BE2C (cell line): ENCODE results near the gene CAP1.
A peak's percentile ranks its signal among the peaks of the same experiment; 100 is the strongest.

Experiments
- DNase-seq: peaks from one replicate; pipeline ENCODE4 v3.0.0-alpha.2; 2020
- H3K27me3 ChIP-seq: fragments of 250-450 bp; sonication (Bioruptor Pico); 2 replicates; pipeline ENCODE4 v1.5.1; 2020; ENCODE audit warnings: mild to moderate bottlenecking
- H3K36me3 ChIP-seq: fragments of 250-450 bp; sonication (Bioruptor Pico); 2 replicates; pipeline ENCODE4 v1.5.1; 2020; ENCODE audit warnings: mild to moderate bottlenecking
- H3K4me1 ChIP-seq: fragments of 250-450 bp; sonication (Bioruptor Pico); 2 replicates; pipeline ENCODE4 v1.5.1; 2020
- H3K4me3 ChIP-seq: 2 replicates; pipeline ENCODE4 v1.5.1; 2011; ENCODE audit warnings: low read depth, low read length
- H3K9me3 ChIP-seq: fragments of 250-450 bp; sonication (Bioruptor Pico); 2 replicates; pipeline ENCODE4 v1.5.1; 2020
- CTCF ChIP-seq: IDR thresholded peaks from 2 replicates; pipeline ENCODE4 v1.5.1; 2012; ENCODE audit warnings: mild to moderate bottlenecking, low read depth, low read length

Gene CAP1

GRCh38 chr1:40072142-40072541, 31.6 kb downstream of the CAP1 start:
- H3K4me1 ChIP-seq, result no peaks in the 10 kb centered on the region
- H3K36me3 ChIP-seq, result peaks cover 11% of the 10 kb centered on the region
- no peak overlapping the region for H3K4me3 ChIP-seq
- no peak for TF ChIP-seq CTCF
- H3K9me3 ChIP-seq, result no peaks in the 10 kb centered on the region
- H3K27me3 ChIP-seq, result no peaks in the 10 kb centered on the region
- DNase-seq, result no peak

GRCh38 chr1:40073062-40073461, 32.5 kb downstream of the CAP1 start:
- no peaks in the 10 kb centered on the region for H3K4me1 ChIP-seq
- no peak overlapping the region for H3K4me3 ChIP-seq
- no peak for TF ChIP-seq CTCF
- H3K36me3 ChIP-seq, result peaks cover 8% of the 10 kb centered on the region
- no peaks in the 10 kb centered on the region for H3K9me3 ChIP-seq
- no peak for DNase-seq
- no peaks in the 10 kb centered on the region for H3K27me3 ChIP-seq

- no peak for TF ChIP-seq CTCF
- H3K36me3 ChIP-seq, result peaks cover 12% of the 10 kb centered on the region
- no peak for DNase-seq
Observed at GRCh38 chr1:40075266-40075665, 34.7 kb downstream of the CAP1 start.

GRCh38 chr1:40076895-40077312, 36.4 kb downstream of the CAP1 start:
- TF ChIP-seq CTCF, result no peak
- Histone ChIP-seq H3K4me1 (no peaks in the 10 kb centered on the region), H3K4me3 (no peak overlapping the region), H3K9me3 (no peaks in the 10 kb centered on the region), H3K36me3 (peaks cover 12% of the 10 kb centered on the region), H3K27me3 (no peaks in the 10 kb centered on the region)
- no peak for DNase-seq

More at GRCh38 chr1:40075266-40075665, 34.7 kb downstream of the CAP1 start:
- no peaks in the 10 kb centered on the region for H3K27me3 ChIP-seq
- H3K9me3 ChIP-seq, result no peaks in the 10 kb centered on the region
- H3K4me1 ChIP-seq, result no peaks in the 10 kb centered on the region
- no peak overlapping the region for H3K4me3 ChIP-seq

- Histone ChIP-seq H3K4me1 (no peaks in the 10 kb centered on the region), H3K4me3 (no peak overlapping the region), H3K36me3 (peaks cover 8% of the 10 kb centered on the region), H3K27me3 (no peaks in the 10 kb centered on the region), H3K9me3 (no peaks in the 10 kb centered on the region)
- peak; percentile 44 for DNase-seq
- peak; percentile 69 for TF ChIP-seq CTCF
Observed at GRCh38 chr1:40078512-40079333, 38.2 kb downstream of the CAP1 start.

- no peak for DNase-seq
- Histone ChIP-seq H3K4me1 (no peaks in the 10 kb centered on the region), H3K4me3 (no peak overlapping the region), H3K36me3 (peaks cover 8% of the 10 kb centered on the region), H3K9me3 (no peaks in the 10 kb centered on the region), H3K27me3 (no peaks in the 10 kb centered on the region)
- TF ChIP-seq CTCF, result no peak
Observed at GRCh38 chr1:40079774-40080400, 39.4 kb downstream of the CAP1 start.
